HG02943 (cell line): ENCODE results near the gene TAF11L14.
"Not testable (repeated sequence)": the region's sequence is repeated elsewhere in the genome, so short reads cannot be mapped to it uniquely, and the experiment has no call there.

ENCODE experiments used
- ATAC-seq: cut with Tn5 transposase; IDR thresholded peaks from one replicate; pipeline ENCODE4 v1.9.1; 2021; ENCODE audit warnings: mild to moderate bottlenecking, low read depth, moderate library complexity; ENCODE audit not compliant: unreplicated experiment

TAF11L14 gene

DNA sequence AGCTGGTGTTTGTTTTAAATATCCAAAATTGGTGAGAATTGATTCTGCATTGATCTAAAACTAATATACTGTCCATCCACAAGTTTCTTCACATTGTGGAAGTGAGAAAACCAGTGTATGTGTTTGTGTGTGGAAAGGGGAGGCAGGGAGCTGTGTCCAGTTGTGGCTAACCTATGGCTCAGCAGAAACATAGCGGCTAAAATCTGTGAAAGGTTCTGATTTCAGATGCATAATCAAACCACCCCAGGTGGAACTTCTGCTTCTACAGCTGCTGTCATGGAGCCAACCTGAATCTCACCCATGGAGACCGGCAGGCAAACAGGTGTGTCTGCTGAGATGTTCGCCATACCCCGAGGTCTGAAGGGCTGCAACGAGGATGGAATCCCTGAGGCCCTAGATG, at the start of gene TAF11L14:
Gene TAF11L14 (plus strand): TSS at position 301 of the 400 bp plus-strand sequence.
- no peak for ATAC-seq

- ATAC-seq: not testable (repeated sequence)
Measured at GRCh38 chr5:17585658-17586057, 48.6 kb upstream of the TAF11L14 start, which contains the start of gene TAF11L7. TAF11L7 (minus strand) TSS chr5:17585758.

- ATAC-seq: not testable (repeated sequence)
Measured at GRCh38 chr5:17590860-17591259, 43.4 kb upstream of the TAF11L14 start, which contains the start of gene TAF11L8. TAF11L8 (minus strand) TSS chr5:17590960.

GRCh38 chr5:17594255-17594654, 40.0 kb upstream of the TAF11L14 start, which contains the start of gene TAF11L9:
TAF11L9 (minus strand) TSS chr5:17594394.
- not testable (repeated sequence) for ATAC-seq

DNA sequence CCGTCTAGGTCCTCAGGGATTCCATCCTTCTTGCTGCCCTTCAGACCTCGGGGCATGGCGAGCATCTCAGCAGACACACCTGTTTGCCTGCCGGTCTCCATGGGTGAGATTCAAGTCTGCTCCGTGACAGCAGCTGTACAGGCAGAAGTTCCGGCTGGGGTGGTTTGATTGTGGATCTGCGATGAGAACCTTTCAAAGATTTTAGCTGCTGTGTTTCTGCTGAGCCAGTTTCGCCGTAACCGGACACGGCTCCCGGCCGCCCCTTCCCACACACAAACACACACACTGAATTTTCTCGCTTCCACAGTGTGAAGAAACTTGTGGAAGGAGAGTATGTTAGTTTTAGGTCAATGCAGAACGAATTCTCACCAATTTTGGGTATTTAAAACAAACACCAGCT, 36.5 kb upstream of the TAF11L14 start, which contains the start of gene TAF11L10:
Gene TAF11L10 (minus strand): TSS at position 101 of the 400 bp plus-strand sequence.
- ATAC-seq: not testable (repeated sequence)

DNA sequence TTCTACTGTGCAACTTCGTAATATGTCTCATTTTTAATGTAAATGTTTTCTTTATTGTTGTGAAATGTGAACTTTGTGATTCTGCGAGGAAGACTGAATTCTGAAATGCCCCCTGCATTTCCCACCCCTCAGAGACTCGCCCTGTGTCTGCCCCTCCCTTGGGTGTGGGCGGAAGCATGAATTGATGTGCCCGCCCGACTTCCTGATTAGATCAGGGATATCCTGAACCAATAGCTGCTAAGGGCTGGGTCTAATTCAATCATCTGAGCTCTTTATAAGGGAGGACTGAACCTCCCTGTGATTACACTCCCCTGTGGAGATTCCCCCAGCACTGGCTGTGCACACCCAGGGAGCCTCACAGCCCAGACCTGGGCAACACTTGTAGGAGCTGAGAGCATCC, 30.4 kb upstream of the TAF11L14 start, which contains the start of gene TAF11L11:
Gene TAF11L11 (plus strand): TSS at position 304 of the 400 bp plus-strand sequence.
- ATAC-seq: not testable (repeated sequence)

DNA sequence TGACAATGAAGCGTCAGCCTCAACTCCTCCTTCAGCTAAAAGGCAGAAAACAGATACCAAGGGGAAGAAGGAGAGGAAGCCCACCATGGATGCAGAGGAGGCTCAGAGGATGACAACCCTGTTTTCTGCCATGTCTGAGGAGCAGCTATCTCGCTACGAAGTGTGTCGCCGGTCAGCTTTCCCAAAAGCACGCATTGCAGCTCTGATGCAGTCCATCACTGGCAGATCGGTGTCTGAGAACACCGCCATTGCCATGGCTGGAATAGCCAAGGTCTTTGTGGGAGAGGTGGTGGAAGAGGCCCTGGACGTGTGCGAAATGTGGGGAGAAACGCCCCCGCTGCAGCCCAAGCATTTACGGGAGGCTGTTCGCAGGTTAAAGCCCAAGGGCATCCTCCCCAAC, 29.3 kb upstream of the TAF11L14 start:
- no peak for ATAC-seq

- ATAC-seq: not testable (repeated sequence)
Measured at GRCh38 chr5:17607461-17607860, 26.8 kb upstream of the TAF11L14 start.

GRCh38 chr5:17610092-17610491, 24.2 kb upstream of the TAF11L14 start, which contains the start of gene TAF11L12:
TAF11L12 (plus strand) TSS chr5:17610392.
- not testable (repeated sequence) for ATAC-seq

- ATAC-seq: no peak
Measured at GRCh38 chr5:17614872-17615605, 19.2 kb upstream of the TAF11L14 start.

- no peak for ATAC-seq
Measured at GRCh38 chr5:17619354-17619753, 14.9 kb upstream of the TAF11L14 start.

- no peak for ATAC-seq
Measured at GRCh38 chr5:17620627-17621026, 13.6 kb upstream of the TAF11L14 start.

- ATAC-seq: no peak
Measured at GRCh38 chr5:17625686-17626085, 8.6 kb upstream of the TAF11L14 start.

DNA sequence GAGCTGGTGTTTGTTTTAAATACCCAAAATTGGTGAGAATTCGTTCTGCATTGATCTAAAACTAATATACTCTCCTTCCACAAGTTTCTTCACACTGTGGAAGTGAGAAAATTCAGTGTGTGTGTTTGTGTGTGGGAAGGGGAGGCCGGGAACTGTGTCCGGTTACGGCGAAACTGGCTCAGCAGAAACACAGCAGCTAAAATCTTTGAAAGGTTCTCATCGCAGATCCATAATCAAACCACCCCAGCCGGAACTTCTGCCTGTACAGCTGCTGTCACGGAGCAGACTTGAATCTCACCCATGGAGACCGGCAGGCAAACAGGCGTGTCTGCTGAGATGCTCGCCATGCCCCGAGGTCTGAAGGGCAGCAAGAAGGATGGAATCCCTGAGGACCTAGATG, 2.5 kb upstream of the TAF11L14 start, which contains the start of gene TAF11L13:
Gene TAF11L13 (plus strand): TSS at position 301 of the 400 bp plus-strand sequence.
- ATAC-seq: not testable (repeated sequence)

GRCh38 chr5:17649232-17649631, 15.0 kb downstream of the TAF11L14 start:
- not testable (repeated sequence) for ATAC-seq

DNA sequence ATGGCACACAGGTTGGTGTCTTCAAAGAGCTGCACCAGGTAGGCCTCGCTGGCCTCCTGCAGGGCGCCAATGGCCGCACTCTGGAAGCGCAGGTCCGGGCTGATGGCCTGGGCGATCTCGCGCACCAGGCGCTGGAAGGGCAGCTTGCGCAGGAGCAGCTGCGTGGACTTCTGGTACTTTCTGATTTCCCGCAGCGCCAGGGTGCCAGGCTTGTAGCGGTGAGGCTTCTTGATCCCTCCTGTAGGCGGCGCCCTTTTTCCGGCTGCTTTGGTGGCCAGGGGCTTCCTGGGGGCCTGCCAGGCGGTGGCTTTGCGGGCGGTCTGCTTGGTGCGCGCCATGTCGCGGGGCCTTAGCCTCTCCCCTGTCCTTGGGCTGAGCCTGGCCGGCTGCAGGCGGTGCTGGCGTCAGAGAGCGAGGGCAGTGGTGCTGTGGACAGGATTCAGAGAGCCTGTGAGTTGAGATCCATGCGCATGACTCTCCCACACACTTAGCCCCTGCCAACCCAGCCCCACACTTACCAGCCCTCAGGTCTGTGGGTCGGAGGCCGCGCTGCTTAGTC, 21.0 kb downstream of the TAF11L14 start:
- ATAC-seq: not testable (repeated sequence)

- ATAC-seq: no peak
Measured at GRCh38 chr5:17655921-17656320, 21.7 kb downstream of the TAF11L14 start.

DNA sequence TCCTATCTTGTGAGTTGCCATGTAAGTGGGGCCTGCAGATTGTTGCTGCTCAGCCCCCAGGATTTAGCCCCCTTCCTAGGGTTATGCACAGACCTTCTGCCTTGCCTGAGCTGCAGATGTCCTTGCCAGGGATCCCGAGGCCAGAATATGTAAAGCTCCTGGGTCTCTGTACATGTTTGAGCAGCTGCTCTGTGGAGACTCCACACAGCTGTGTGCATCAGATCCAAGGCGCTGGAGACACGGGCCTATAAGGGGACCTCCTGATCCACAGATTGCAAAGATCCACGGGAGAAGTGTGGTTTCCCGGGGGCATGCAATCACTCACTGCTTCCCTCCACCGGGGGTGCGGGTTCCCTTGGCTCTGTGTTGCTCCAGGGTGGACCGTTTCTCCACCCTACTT, 28.9 kb downstream of the TAF11L14 start:
- ATAC-seq: no peak

- ATAC-seq: no peak
Measured at GRCh38 chr5:17665836-17666235, 31.6 kb downstream of the TAF11L14 start.

DNA sequence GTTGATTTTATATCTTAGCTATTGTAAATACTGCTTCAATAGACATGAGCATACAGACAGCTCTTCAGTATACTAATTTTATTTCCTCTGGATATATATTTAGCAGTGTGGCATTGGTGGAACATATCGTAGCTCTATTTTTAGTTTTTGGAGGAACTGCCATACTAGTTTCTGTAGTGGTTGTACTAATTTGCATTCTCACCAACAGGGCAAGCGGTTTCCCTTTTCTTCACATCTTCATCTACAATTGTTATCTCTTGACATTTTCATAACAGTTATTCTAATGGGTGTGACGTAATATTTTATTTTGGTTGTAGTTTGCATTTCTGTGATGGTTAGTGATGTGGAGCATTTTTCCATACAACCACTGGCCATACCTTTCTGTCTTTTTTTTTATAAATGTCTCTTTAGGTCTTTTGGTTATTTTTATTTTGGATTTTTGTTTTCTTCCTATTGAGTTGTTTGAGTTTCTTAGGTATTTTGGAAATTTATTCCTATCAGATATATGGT, 32.5 kb downstream of the TAF11L14 start:
- no peak for ATAC-seq

DNA sequence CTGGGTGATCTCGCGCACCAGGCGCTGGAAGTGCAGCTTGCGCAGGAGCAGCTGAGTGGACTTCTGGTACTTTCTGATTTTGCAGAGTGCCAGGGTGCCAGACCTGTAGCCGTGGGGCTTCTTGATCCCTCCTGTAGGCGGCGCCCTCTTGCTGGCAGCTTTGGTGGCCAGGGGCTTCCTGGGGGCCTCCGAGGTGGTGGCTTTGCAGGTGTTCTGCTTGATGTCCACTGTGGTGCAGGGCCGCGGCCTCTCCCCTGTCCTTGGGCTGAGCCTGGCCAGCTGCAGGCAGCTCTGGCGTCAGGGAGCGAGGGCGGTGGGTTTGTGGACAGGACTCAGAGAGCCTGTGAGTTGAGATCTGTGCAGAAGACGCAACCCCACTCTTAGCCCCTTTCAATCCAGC, 36.1 kb downstream of the TAF11L14 start:
- ATAC-seq: no peak
